Activated CD4-positive, alpha-beta T cell treated with anti-CD3 and anti-CD28 coated beads, Interleukin-2, Interleukin-6, amounts not matched to agents 100 ng/mL and 50 ng/mL, durations not matched to agents 16 hours and 8 hours (primary cell): ENCODE results near the gene AP5S1.

Source experiments
- DNase-seq: peaks from one replicate; pipeline ENCODE4 v3.0.0-alpha.2; 2020

Gene AP5S1

GRCh38 chr20:3846740-3847428 is 26.5 kb downstream of the AP5S1 start, which contains the start of gene MAVS:
Gene MAVS (plus strand): TSS chr20:3846834. CDS start chr20:3854625, 7,791 bp downstream.
- peak; percentile 92 for DNase-seq

- no peak for DNase-seq
Observed at GRCh38 chr20:3847429-3847940, 27.1 kb downstream of the AP5S1 start.

GRCh38 chr20:3848565-3848964 is 28.2 kb downstream of the AP5S1 start:
- no peak for DNase-seq

GRCh38 chr20:3854462-3854871 is 34.1 kb downstream of the AP5S1 start:
- DNase-seq = no peak

GRCh38 chr20:3857405-3857804 is 37.1 kb downstream of the AP5S1 start:
- DNase-seq = no peak

- no peak for DNase-seq
Observed at GRCh38 chr20:3858689-3859088, 38.3 kb downstream of the AP5S1 start.

GRCh38 chr20:3861191-3861590 is 40.8 kb downstream of the AP5S1 start:
- no peak for DNase-seq

- DNase-seq = no peak
Observed at GRCh38 chr20:3862333-3862732, 42.0 kb downstream of the AP5S1 start.

GRCh38 chr20:3863317-3863716 is 43.0 kb downstream of the AP5S1 start:
- no peak for DNase-seq

GRCh38 chr20:3864518-3864917 is 44.2 kb downstream of the AP5S1 start:
- DNase-seq = no peak

GRCh38 chr20:3865152-3865886 is 45.0 kb downstream of the AP5S1 start:
- no peak for DNase-seq

- DNase-seq = no peak
Observed at GRCh38 chr20:3865887-3866407, 45.6 kb downstream of the AP5S1 start.

- no peak for DNase-seq
Observed at GRCh38 chr20:3866464-3866863, 46.1 kb downstream of the AP5S1 start.

- DNase-seq = no peak
Observed at GRCh38 chr20:3867802-3868201, 47.5 kb downstream of the AP5S1 start.

GRCh38 chr20:3869839-3870634 is 49.7 kb downstream of the AP5S1 start:
- no peak for DNase-seq

GRCh38 chr20:3871550-3872265 is 51.4 kb downstream of the AP5S1 start:
- no peak for DNase-seq

- no peak for DNase-seq
Observed at GRCh38 chr20:3873507-3873906, 53.2 kb downstream of the AP5S1 start.

GRCh38 chr20:3874194-3874844 is 54.0 kb downstream of the AP5S1 start:
- DNase-seq = no peak

GRCh38 chr20:3875378-3875974 is 55.1 kb downstream of the AP5S1 start:
- DNase-seq = no peak

GRCh38 chr20:3876000-3876399 is 55.7 kb downstream of the AP5S1 start:
- no peak for DNase-seq

GRCh38 chr20:3876676-3877075 is 56.3 kb downstream of the AP5S1 start:
- DNase-seq = no peak
